T47D (cell line): Measurements from ENCODE around the gene BMP7.
"Not testable (repeated sequence)": the region's sequence is repeated elsewhere in the genome, so short reads cannot be mapped to it uniquely, and the experiment has no call there.

Experiments used
- DNase-seq, 2 experiments: peaks; one replicate each; pipeline versions ENCODE4 v3.0.0 to v3.0.0-alpha.2; 2011 to 2012; ENCODE audit warnings: low read depth in 1 of 2, low spot score in 1 of 2
- JUND ChIP-seq: IDR thresholded peaks from 2 replicates; pipeline ENCODE4 v1.6.1; 2012; ENCODE audit warnings: low read depth
- in situ Hi-C: cut with HindIII; loops from 2 replicates; pipeline ENCODE4 v1.10.0; 2016; ENCODE audit warnings: low sequenced_read_pairs, low pct_unique_long_range_greater_than_20kb

BMP7 gene

DNA sequence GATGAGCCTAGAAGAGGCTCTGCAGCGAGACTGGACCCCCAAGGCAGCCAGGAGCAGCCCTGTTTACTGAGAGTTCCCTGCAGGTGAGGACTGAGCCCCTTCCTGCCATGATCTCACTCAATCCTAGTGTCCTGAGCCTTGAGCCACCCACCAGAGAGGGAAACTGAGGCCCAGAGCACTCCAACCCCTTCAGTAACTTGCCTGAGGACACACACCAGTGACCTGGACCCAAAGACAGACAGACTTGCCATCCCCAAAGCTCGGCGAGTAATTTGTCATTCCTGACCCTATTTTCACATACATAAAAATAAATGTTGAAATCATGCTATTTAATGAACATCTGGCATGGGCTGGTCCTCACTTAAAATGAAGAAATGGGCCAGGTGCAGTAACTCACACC lies 16.7 kb downstream of the BMP7 start:
- TF ChIP-seq JUND, result no peak
- DNase-seq, result no peak
- in situ Hi-C loops, result no loop called here

DNA sequence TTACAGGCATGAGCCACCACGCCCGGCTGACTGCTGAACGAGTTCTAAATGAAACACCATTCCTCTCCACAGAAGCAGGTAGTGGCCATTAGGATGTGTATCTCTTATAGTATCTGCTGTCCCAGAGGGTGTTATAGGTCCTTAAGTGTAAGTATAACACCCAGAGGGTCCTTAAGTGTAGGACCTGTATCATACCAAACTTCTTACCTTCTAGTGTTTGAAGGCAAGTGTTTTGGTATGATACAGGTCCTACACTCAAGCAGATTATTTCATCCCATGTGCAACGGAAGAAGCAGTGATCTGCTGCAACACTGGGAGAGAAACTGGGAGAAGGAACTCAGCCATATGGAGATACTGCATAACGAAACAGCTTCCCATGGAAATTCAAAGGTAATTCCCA lies 17.4 kb downstream of the BMP7 start:
- TF ChIP-seq JUND, result no peak
- DNase-seq, result no peak
- in situ Hi-C loops, result no loop called here

DNA sequence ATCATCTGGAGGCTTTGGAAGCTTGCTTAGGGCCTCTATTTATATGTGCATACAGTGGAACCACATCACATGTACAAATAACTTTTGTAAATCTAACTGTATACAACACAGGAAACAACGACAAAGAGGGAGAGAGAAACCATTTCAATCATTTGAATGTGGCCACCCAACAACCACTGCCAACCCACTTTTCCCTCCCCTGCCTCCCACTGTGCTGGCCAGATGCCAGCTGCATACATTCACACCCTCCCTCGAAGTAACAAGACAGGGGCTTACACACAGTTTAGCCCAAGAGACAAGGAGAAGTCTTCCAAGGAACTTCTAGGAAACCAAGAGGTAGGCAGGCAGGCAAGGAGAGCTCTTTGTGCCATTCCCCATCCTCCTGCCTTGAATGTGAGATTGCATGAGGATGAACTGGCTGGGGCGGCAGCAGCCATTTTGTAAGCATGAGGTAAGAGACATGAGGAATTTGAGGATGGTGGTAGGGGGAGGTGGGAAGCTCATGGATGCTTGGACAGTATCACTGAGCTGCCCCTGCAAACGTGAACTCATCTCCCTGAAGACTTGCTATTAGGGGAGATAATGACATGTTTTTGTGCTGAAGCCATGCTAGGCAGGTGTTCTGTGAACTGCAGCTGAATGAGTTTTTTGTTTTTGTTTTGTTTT lies 18.2 kb downstream of the BMP7 start:
- no peak for TF ChIP-seq JUND
- DNase-seq, result no peak
- in situ Hi-C loops, result no loop called here

DNA sequence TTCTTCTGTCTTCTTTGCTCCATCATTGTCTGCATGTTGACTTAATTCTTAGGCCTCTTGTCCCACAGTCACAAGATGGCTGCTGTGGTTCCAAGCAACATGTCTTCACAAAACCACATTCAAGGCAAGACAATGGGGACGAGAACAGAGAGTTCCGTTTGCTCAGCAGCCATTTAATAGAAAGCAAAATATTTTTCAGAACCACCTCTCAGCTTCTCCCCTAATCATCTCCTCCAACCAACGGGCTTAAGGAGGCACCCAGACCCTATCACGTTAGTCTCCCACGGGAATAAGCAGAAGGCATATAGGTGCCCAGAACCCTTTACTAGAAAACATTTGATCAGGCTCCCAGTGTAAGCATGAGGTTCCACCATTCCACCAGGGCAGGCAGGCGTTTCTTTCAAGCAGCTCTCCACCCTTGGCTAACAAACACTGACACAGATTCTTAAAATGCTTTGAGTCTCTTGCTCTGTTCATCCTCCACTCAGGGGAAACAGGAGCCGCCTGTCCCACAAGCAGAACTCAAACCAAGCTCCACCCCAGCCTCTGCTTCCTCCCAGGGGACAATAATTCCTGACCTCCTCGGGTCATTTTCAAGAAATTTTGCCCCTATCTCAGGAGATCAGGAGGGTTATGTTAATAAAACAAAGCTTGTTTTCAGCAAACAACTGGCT lies 19.0 kb downstream of the BMP7 start:
- in situ Hi-C loops, result no loop called here
- no peak for TF ChIP-seq JUND
- no peak for DNase-seq

DNA sequence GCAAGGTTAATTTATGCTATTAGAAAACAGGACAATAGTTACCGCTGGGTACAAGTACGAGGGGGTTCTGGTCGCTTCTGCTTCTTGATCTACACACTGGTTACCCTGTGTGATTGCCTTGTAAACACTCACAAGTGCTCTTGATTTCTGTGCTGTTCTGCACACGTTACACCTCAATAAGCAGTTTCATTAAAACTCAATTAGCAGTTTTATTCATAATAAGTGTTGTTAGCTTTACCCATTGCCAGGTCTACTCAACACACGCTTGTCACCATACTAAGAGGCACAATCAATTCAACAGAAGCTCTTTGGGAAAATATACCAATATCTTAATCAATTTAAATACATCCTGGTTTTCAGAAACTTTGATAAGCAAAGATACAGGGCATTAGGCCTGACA lies 20.4 kb downstream of the BMP7 start:
- in situ Hi-C loops, result no loop called here
- TF ChIP-seq JUND, result no peak
- DNase-seq, result no peak

DNA sequence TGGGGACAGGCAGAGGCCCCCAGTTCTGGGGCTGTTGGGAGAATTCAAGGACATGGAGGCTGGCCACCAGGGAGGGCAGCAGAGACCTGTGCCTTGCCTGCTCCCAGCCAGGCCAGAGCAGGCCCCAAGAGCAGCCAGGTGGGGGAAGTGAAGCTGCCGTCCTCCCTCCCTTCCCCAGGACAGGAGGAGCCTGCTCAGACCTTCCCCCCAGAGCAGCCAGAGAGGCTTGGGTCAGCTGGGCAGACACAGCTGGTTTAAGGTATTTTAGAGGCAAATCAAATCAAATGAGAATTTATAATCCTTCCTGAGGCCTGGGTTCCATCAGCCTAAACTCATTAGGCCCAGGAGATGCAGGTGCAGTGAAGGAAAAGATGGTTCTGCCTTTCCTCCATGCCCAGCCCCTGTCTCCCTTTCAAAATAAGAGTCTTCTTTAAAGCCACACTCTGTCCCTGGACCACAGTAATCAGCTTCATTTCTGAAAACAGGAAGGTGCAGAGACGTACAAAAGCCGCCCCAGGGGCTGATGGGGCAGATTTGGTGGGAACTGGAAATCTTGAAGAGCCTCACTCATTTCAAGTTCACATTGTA lies 21.7 kb downstream of the BMP7 start:
- peak in 1 of 2 experiments; percentile 55 for DNase-seq
- in situ Hi-C loops, result no loop called here
- TF ChIP-seq JUND, result no peak

DNA sequence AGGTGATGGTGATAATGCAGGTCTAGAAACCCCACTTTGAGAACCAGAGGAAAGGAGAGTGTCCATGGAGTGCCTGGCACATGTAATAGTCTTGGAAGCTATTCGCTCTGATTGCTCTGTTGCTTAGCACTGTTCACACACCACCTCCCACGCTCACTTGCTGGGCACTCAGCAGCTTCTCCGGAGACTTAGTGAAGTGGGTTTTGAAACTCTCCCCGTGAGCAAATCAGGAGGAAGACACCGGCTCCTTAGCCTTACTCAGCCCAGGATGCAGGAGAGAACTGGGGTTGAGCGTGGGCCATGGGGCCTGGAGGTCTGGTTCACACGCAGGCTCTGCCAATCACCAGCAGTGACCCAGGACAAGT lies 22.2 kb downstream of the BMP7 start:
- no peak for DNase-seq
- in situ Hi-C loops, result no loop called here

DNA sequence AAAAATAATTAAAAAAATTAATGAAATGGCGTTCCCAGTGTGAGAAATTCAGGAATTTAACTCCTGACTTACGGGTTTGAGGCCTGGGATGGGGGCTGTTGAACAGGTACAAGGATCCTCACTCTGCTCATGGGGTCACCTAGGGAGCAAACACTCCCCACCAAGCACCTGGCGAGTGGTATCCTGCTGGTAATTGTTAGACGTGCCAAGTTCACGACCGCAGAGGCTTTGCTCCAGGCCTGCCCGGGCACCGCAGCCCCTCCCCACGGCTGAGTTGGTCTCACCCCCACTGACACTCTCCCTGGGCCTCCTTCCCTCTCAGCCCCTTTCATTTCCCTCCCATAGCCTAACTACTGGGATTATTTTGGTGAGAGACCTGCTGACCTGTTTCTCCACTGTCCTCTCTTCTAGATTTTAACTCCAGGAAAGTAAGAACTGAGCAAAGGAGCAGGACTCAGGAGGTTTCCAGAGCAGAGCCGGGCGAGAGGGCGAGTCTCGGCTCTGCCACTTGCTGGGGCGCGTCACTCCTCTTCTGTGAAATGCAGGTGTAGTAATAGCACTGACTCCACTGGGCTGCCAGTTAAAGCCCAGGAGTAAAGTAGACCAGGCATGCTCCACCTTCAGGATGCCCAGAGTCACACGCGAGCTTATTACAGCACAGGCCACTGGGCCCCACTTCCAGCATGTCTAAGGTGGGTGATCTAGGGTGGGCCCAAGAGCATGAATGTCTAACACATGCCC lies 22.8 kb downstream of the BMP7 start:
- TF ChIP-seq JUND, result no peak

More for the DNA sequence above, 22.2 kb downstream of the BMP7 start:
- TF ChIP-seq JUND, result no peak

DNA sequence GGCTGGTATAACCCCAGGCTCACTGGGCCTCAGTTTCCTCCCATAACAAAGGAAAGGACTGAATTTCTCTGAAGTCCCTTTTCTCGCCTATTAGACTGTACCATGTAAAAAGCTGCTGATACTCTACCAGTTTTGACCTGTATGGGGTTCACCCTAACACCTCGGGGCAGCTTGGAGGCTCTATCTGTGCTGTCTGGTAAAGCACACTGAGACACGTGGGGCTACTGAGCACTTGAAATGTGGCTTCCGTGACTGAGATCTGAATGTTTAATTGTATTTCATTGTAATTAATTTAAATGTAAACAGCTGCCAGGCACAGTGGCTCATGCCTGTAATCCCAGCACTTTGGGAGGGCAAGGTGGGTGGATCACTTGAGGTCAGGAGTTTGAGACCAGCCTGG lies 24.0 kb downstream of the BMP7 start:
- DNase-seq, result no peak
- in situ Hi-C loops, result no loop called here
- no peak for TF ChIP-seq JUND

More for the DNA sequence above, 22.8 kb downstream of the BMP7 start:
- DNase-seq, result peak in 1 of 2 experiments; percentile 51
- in situ Hi-C loops, result no loop called here

DNA sequence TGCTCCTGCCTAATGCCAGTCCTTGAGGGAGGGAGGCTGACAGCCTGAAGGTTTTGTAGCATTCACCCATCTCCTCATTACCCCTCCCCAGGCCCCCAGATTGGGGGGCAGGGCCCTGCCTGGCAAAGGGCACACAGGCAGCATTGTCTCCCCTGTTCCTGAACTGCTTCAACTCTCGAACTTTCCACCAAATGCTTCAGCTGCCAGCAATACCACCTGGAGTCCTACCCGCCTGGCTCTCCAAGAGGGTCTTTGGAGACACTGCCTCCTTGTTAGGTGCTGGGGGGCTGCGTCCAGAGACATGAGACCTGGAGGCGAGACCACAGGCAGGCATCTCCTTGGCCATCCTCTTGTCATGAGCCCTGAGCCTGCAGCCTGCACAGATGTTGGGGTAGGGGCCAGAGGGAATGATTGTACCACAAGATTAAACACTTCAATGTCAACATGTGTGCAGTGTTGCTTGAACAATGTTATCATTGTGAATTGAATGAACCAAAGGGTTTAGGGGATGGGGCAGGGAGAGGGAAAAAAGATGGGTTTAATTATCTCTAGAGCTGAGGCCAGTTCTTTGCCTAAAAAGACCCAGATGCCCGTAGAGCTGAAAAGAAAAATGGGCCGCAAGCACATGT lies 25.0 kb downstream of the BMP7 start:
- in situ Hi-C loops, result no loop called here
- no peak for DNase-seq
- TF ChIP-seq JUND, result no peak

DNA sequence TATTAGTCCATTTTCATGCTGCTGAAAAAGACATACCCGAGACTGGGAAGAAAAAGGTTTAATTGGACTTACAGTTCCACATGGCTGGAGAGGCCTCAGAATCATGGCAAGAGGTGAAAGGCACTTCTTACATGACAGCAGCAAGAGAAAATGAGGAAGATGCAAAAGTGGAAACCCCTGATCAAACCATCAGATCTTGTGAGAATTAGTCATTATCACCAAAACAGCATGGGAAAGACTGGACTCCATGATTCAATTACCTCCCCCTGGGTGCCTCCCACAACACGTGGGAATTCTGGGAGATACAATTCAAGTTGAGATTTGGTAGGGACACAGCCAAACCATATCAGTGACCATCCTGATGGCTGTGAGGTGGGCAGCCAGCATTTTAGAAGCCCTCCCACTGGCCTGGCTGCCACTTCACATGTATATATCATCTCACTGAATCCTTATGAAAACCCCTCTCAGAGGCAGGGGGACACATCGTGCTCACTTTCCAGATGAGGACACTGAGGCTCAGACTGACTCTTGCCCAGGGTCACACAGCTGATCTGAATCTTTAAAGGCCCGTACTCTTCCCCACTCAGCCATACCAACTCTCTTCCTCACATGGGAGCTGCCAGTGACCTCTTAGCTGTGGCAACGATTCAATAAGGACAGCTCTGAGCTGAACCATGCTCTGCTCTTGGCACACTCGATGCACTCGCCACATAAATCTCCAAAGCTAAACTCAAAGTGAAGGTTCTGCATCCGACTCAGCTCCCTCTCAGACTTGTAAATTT lies 25.7 kb downstream of the BMP7 start:
- in situ Hi-C loops, result no loop called here
- no peak for TF ChIP-seq JUND
- DNase-seq, result no peak

DNA sequence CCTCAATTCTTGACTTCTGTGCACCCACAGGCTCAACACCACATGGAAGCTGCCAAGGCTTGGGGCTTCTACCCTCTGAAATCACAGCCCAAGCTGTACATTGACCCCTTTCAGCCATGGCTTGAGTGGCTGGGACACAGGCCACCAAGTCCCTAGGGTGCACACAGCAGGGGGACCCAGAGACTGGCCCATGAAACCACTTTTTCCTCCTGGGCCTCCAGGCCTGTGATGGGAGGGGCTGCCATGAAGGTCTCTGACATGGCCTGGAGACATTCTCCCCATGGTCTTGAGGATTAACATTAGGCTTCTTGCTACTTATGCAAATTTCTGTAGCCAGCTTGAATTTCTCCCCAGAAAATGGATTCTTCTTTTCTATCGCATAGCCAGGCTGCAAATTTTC lies 26.7 kb downstream of the BMP7 start:
- in situ Hi-C loops, DNase-seq: not testable (repeated sequence)

DNA sequence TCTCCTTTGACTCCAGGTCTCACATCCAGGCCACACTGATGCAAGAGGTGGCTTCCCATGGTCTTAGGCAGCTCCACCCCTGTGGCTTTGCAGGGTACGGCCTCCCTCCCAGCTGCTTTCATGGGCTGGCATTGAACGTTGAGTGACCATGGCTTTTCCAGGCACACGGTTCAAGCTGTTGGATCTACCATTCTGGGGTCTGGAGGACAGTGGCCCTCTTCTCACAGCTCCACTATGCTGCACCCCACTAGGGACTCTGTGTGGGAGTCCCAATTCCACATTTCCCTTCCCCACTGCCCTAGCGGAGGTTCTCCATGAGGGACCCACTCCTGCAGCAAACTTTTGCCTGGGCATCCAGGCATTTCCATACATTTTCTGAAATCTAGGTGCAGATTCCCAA lies 27.1 kb downstream of the BMP7 start:
- in situ Hi-C loops, DNase-seq: not testable (repeated sequence)
